Peyer's patch (tissue), 4 donors: ENCODE results near the gene RPL38. TPM values are rescaled to one million over a fixed set of nuclear protein-coding genes. Genes with fewer than 3 reads are reported as not detected.

Experiments used
- DNase-seq, 3 donors: peaks; one replicate each; pipeline ENCODE4 v3.0.0-alpha.2; 2017 to 2019
- H3K27ac ChIP-seq, 4 donors: fragments of 200-600 bp; sonication (generic); one replicate each; pipeline ENCODE4 v1.5.1; 2016 to 2019
- H3K27me3 ChIP-seq, 2 donors: fragments of 200-600 bp; sonication (generic); one replicate each; pipeline ENCODE4 v1.5.1; 2019
- H3K36me3 ChIP-seq, 3 donors: fragments of 200-600 bp; sonication (generic); one replicate each; pipeline ENCODE4 v1.5.1; 2016 to 2019
- H3K4me1 ChIP-seq, 4 donors: fragments of 200-600 bp; sonication (generic); one replicate each; pipeline ENCODE4 v1.5.1; 2016 to 2019
- H3K4me3 ChIP-seq, 4 donors: fragments of 200-600 bp; sonication (generic); 1 replicate in 3 of 4; 2 replicates in 1 of 4; pipeline ENCODE4 v1.5.1; 2016 to 2019; ENCODE audit warnings: mild to moderate bottlenecking in 1 of 4
- H3K9me3 ChIP-seq, 4 donors: fragments of 200-600 bp; sonication (generic); one replicate each; pipeline ENCODE4 v1.5.1; 2016 to 2019; ENCODE audit warnings: mild to moderate bottlenecking in 1 of 4
- CTCF ChIP-seq, 6 experiments: fragments of 450-650 bp in 4 of 6; fragments of 200-600 bp in 2 of 6; sonication (generic) in 1 of 6; IDR thresholded peaks; one replicate each; pipeline ENCODE4 v1.5.1; 2017 to 2019; ENCODE audit warnings: antibody characterized with exemption in 6 of 6, mild to moderate bottlenecking in 3 of 6, moderate library complexity in 1 of 6
- POLR2A ChIP-seq, 2 donors: fragments of 450-650 bp; IDR thresholded peaks; one replicate each; pipeline ENCODE4 v1.5.1; 2017; ENCODE audit warnings: antibody characterized with exemption in 2 of 2, mild to moderate bottlenecking in 2 of 2, moderate library complexity in 2 of 2
- total RNA-seq, 4 donors: library from RNA; depleted of rRNA; stranded (reverse); fragments of >200 nt; gene quantifications; one replicate each; pipeline ENCODE4 v1.1.0, GENCODE V29; 2016

RPL38 gene
- total RNA-seq, 4 donors from 2014 or later: 222 to 392 (median 289) TPM

- Histone ChIP-seq H3K27me3 (no peaks in the 10 kb centered on the region), H3K9me3 (no peaks in the 10 kb centered on the region), H3K4me1 (no peaks in the 10 kb centered on the region), H3K27ac (no peak overlapping the region), H3K36me3 (no peaks in the 10 kb centered on the region), H3K4me3 (no peak overlapping the region)
- TF ChIP-seq POLR2A (IDR thresholded peaks at IDR 0.05): no peak
- TF ChIP-seq CTCF (IDR thresholded peaks at IDR 0.05): no peak
- DNase-seq: no peak
Measured at GRCh38 chr17:74159226-74159840, 44.1 kb upstream of the RPL38 start.

- Histone ChIP-seq H3K4me1 (no peaks in the 10 kb centered on the region), H3K27ac (no peak overlapping the region), H3K9me3 (no peaks in the 10 kb centered on the region), H3K27me3 (no peaks in the 10 kb centered on the region), H3K36me3 (no peaks in the 10 kb centered on the region), H3K4me3 (no peak overlapping the region)
- TF ChIP-seq CTCF (IDR thresholded peaks at IDR 0.05) (no peak), POLR2A (IDR thresholded peaks at IDR 0.05) (no peak)
- no peak for DNase-seq
Measured at GRCh38 chr17:74160656-74161502, 42.6 kb upstream of the RPL38 start.

- H3K4me3 ChIP-seq: no peak overlapping the region
- no peaks in the 10 kb centered on the region for H3K36me3 ChIP-seq
- no peak for DNase-seq
- no peaks in the 10 kb centered on the region for H3K9me3 ChIP-seq
- H3K4me1 ChIP-seq: no peaks in the 10 kb centered on the region
- H3K27ac ChIP-seq: no peak overlapping the region
- H3K27me3 ChIP-seq: no peaks in the 10 kb centered on the region
- TF ChIP-seq POLR2A (IDR thresholded peaks at IDR 0.05) (no peak), CTCF (IDR thresholded peaks at IDR 0.05) (no peak)
Measured at GRCh38 chr17:74161503-74161875, 42.0 kb upstream of the RPL38 start.

GRCh38 chr17:74163271-74163821 is 40.1 kb upstream of the RPL38 start:
- no peaks in the 10 kb centered on the region for H3K4me1 ChIP-seq
- no peak overlapping the region for H3K4me3 ChIP-seq
- H3K9me3 ChIP-seq: no peaks in the 10 kb centered on the region
- H3K36me3 ChIP-seq: no peaks in the 10 kb centered on the region
- H3K27ac ChIP-seq: no peak overlapping the region
- DNase-seq: no peak
- no peaks in the 10 kb centered on the region for H3K27me3 ChIP-seq
- TF ChIP-seq POLR2A (IDR thresholded peaks at IDR 0.05): no peak
- no peak for TF ChIP-seq CTCF (IDR thresholded peaks at IDR 0.05)

- no peaks in the 10 kb centered on the region for H3K4me1 ChIP-seq
- H3K4me3 ChIP-seq: no peak overlapping the region
- no peak overlapping the region for H3K27ac ChIP-seq
- no peak for DNase-seq
- no peaks in the 10 kb centered on the region for H3K36me3 ChIP-seq
- no peaks in the 10 kb centered on the region for H3K9me3 ChIP-seq
- TF ChIP-seq CTCF (IDR thresholded peaks at IDR 0.05) (no peak), POLR2A (IDR thresholded peaks at IDR 0.05) (no peak)
- no peaks in the 10 kb centered on the region for H3K27me3 ChIP-seq
Measured at GRCh38 chr17:74163836-74164235, 39.6 kb upstream of the RPL38 start.
